HG03521 (cell line): ENCODE measurements around the gene WDR4.
"Not testable (repeated sequence)": the region's sequence is repeated elsewhere in the genome, so short reads cannot be mapped to it uniquely, and the experiment has no call there.

Experiments
- ATAC-seq: cut with Tn5 transposase; IDR thresholded peaks from one replicate; pipeline ENCODE4 v1.9.1; 2021; ENCODE audit warnings: mild to moderate bottlenecking, moderate library complexity; ENCODE audit not compliant: unreplicated experiment

Gene WDR4

DNA sequence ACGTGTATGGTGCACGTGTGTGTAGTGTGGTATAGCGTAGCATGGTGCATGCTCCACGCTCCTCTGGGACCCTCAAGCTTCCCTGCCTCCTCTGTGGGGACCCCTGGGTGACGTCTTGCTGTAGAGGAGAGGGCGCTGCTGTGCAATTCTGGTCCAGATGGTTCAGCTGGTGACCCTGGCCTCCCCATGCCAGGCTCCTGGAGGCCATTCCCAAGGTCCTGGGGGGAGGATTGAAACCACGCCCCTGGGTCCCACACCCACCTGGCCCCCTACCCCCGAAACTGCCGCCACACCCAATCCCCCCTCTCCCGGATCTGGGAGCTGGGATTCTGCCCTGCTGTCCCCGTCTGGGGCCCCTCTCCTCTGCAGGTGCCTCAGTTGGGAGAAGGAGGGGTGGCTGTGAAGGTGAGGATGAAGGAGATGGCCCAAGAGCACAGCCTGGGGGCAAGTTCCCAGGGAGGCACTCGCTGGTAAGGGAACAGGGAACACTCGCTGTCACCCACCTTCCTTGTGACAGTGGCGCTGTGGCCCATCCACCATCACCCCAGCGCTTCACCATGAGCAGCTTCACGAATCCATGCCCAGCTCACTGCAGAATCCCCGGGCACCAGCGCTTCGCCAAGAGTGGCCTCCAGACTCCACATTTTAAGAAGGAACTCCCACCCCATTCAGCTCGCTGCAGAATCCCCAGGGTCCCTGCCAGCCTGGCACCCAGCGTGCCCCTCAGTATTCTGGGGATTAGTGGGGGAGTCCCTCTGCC, 38.0 kb downstream of the WDR4 start:
- ATAC-seq = no peak

DNA sequence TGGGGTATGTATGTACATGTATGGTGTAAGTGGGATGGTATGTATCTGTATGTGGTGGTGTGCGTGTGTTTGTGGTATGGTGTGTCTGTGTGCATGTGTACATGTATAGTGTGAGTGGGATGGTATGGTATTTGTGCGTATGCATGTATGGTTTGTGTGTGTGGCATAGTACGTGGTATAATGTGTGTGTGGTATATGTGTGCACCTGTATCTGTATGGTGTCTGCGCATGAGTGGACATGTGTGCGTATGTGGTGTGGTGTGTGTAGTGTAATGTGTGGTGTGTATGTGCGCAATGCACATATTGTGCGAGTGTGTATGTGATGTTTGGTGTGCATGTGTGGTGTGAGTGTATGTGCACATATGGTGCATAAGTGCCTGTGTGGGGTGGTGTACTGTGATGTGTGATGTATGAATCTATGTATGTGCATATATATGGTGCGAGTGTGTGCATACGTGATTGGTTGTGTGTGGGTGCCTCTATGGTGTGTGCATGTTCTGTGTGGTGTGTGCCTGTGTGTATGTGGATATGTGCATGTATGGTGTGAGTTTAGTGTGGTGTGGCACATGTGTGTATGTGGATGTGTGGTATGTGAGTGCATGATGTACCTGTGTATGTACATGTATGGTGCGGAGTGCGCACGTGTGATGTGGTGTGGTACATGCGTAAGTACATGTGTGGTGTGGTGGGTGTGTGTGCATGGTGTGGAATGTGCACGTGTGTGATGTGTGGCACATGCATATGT, 38.8 kb downstream of the WDR4 start:
- no peak for ATAC-seq

DNA sequence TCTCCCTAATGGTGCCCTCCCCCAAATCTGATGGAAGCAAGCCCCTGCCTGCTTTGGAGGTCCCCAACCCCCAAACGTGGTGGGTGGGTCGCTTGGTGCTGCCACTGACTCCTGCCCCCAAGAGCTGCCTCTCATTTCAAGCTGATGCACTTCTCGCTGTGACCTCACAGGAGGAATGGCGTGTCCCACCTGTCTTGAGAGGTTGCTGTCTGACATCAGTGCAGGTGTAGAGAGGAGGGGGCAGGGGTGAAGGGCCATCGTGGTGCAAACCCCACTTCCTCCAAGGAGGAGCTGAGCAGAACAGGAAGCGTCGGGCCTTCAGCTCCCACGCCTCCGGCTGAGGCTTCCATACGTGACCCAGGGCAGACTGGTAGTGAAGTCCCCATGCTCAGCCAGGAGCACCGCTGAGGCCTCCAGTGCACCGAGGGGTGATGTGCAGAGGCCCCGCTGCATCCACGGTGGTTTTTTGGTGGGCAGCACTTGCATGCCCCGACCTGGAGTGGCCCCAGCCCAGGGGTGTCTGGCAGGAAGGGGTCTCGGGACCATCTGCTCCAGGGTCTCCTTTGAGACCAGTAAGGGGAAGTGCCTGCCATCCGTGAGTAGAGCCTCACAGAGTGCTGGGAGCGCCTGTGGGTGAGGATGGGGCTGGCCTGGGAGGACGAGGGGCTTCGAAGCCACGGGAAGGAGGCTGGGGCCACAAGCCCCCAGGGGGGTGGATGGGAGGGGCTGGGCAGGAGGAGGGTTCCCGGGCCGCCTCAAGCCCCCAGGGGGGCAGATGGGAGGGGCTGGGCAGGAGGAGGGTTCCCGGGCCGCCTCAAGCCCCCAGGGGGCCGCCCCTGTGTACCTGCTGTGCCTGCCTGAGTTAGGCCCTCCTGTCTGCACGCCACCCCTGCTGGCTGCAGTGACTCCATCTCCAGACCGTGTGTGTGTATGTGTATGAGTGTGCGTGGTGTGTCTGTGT, 39.8 kb downstream of the WDR4 start:
- ATAC-seq = no peak

DNA sequence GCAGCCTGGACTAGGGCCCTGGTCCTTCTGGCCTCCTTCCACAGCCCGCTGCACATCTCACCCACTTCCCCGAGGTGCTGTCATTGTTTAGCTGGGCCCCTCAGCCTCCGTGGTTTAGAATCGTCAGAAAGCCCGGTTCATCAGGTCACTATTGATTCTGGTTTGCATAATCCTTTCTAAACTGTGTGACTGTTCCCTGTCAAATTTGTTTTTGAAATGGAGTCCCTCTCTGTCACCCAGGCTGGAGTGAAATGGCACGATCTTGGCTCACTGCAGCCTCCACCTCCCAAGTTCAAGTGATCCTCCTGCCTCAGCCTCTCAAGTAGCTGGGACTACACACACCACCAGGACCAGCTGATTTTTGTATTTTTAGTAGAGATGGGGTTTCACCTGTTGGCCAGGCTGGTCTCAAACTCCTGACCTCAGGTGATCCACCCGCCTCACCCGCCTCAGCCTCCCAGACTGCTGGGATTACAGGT, 41.1 kb downstream of the WDR4 start:
- ATAC-seq = not testable (repeated sequence)

DNA sequence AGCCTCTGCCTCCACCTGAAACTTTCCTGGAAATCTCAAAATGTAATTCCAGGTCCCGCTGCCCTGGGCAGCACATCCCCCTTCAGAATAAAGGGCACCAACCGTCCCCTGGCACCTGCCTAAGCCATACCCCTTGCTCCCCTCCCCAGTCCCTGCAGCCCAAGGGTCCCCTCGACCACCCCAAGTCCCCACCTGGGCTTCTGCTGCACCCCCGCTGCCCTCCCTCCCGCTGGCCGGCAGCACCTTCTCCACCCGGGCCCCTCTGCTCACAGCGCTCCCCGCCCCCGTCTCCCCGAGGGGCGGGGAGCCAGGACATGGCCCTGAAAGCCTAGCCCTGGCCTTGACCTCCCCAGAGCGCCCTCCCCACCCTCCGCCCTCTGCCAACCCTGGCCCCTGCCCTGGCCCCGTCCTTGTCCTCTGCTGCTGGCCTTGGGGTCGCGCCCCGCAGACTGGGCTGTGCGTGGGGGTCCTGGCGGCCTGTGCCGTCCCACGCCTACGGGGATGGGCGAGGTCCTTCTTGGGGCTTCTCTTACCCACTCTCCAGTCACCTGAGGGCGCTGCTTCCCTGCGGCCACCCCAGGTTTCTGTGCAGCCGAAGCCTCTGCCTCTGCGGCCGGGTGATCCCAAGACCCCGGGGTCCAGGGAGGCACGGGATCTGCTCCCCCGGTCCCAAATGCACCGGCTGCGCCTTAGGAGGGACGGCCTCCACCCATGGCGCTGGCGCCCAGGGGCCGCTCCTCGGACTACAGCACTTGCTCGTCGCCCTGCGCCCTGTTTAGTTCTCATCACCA, 41.7 kb downstream of the WDR4 start:
- no peak for ATAC-seq

DNA sequence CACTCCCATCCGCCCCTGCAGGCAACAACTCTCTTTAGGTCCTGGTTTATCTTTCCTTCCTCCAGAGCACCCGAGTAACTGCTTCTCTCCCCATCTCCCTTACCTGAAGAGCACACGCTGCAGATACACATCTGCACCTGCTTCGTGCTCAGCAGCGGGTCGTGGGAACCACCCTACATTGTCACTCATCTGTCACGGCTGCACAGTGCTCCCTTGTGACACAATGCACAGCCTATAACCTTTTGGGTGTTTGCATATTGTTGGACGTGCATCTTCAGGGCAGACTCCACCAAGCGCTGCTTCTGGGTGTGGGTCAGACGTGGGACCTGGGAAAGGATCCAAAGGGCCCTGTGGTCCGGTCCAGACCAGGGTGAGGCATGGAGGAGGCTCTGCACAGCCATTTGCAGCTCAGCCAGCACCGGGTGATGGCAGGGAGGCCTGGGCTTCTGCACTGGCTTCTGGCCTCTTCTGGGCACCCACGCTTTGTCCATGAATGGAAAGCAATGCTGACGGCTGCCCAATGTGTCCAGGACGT, 42.5 kb downstream of the WDR4 start:
- ATAC-seq = no peak

DNA sequence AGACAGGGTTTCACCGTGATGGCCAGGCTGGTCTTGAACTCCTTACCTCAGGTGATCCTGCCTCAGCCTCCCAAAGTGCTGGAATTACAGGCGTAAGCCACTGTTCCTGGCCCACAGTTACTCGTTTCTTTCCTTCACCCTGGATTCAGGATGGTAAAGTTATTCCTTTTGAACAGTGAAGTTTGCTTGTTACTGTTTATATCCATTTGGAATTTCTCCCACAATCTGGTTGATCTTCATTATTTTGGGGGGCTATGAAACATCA, 43.0 kb downstream of the WDR4 start:
- ATAC-seq = no peak

DNA sequence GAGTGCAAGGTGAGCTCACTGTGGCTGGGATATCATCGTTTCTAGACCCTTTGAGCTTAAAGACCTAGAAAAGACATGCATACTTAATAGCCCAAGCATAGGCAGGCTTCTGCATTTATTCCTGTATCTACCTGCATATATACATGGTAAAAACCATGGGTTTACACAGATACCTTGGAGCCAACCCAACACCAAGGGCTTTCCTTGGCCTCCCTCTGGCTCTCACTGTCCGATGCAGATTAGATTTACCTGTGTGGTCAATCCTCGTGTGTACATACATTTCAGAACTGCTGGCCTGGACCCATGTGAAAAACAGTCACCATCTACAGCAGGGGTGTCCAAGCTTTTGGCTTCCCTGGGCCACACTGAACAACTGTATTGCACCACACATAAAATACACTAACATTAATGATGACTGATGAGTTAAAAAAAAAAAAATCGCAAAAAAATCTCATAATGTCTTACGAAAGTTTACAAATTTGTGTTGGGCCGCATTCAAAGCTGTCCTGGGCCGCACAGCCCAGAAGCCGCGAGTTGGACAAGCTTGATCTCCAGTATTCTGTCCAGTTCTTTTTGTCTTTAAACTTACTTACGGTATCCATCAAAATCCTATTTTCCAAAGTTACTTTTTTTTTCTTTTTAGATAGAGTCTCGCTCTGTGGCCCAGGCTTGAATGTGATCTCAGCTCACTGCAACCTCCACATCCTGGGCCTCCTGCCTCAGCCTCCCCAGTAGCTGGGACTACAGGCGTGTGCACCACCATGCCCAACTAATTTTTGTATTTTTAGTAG, 43.5 kb downstream of the WDR4 start:
- no peak for ATAC-seq

DNA sequence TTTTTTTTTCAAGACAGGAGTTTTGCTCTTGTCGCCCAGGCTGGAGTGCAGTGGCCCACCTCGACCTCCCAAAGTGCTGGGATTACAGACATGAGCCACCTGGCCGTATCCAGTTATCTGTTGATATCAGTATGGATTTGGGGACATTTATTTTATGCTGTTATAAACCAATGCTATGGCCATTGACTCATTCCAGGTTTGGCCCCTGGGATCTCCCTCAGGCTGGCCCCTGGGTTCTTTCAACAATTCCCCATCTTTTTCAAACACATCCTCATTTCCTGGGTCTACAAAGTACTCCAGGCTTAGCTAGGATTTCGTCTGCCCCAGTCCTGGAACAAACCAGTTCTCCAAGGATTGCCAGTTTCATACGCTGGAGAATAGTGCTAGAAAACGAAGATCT, 44.1 kb downstream of the WDR4 start:
- no peak for ATAC-seq

DNA sequence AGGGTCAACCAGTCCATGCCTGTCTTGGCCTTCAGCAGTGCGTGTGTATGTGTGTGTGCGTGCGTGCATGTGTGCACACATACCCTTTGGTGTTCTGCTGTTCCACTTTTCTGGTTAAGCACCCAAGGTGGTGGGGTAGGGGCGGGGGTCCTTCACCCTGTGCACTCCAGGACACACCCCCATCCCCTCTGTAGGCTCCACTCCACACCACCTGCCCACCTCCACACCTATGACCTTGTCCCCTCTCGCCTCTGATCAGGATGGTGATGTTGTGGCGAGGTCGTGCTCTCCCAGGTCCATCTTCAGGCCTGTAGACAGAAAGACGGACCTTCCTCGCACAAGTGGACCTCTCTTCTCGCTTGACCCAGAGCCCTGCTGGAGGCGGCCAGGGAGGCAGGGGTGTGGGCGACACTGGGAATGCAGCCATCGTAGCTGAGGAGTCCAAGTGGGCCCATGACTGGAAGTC, 44.6 kb downstream of the WDR4 start:
- no peak for ATAC-seq

DNA sequence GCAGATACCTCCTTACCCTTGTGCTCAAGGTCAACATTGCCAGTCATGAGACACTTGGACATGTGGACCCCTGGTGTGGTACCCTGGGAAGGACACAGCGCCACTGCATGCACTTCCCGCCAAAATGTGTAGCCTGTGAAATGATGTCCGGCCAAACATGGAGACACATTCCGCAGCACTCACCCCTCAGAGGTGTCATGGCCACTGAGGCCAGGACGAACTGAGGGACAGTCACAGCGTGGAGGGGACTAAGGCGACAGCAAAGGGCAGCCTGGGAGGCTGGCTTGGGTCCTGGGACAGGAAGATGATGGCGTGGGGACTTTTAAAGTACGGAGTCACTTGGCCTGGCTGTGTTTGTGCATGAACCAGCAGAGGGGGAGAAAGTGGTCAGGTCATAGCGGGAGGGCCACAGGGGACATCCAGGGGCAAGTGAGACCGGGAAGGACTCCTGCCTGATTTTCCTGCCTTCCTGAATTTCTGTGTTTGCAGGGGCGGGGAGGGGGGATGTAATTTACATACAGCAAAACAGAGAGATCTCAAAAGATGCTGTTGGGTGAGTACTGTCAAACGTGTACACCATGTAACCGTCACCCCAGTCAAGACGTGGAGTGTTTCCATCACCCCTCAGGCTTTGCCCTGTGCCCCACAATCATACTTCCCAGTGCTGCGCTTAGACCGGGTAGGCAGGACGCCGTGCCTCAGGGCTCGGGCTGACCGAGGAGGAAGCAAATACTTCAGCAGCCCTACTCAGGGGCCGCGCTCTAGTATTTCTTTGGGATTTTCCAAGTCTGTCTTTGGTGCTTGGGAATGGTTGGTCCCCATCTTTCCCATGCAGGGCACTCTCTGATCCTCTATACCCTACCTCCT, 45.2 kb downstream of the WDR4 start:
- ATAC-seq = no peak

DNA sequence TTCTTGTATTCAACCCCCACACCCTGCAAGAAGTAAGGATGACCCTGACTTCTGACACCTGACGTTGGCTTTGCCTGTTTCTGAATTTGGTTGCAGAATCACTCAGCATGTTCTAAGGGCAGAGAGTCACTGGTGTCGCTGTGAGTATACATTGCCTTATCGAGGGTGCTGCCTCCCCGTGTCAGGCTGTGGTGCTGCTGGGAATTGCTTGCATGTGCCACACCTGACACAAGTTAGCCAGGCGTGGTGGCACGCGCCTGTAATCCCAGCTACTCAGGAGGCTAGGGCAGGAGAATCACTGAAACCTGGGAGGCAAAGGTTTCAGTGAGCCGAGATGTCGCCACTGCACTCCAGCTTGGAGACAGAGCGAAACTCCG, 45.9 kb downstream of the WDR4 start:
- no peak for ATAC-seq

DNA sequence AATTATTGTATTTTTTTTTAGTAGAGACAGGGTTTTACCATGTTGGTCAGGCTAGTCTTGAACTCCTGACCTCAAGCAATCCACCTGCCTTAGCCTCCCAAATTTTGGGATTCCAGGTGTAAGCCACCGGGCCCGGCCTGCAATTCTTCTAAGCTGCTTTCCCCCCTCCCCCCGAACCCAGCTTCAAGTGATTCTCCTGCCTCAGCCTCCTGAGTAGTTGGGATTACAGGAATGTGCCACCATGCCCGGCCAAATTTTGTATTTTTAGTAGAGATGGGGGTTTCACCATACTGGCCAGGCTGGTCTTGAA, 47.1 kb downstream of the WDR4 start:
- ATAC-seq = not testable (repeated sequence)

DNA sequence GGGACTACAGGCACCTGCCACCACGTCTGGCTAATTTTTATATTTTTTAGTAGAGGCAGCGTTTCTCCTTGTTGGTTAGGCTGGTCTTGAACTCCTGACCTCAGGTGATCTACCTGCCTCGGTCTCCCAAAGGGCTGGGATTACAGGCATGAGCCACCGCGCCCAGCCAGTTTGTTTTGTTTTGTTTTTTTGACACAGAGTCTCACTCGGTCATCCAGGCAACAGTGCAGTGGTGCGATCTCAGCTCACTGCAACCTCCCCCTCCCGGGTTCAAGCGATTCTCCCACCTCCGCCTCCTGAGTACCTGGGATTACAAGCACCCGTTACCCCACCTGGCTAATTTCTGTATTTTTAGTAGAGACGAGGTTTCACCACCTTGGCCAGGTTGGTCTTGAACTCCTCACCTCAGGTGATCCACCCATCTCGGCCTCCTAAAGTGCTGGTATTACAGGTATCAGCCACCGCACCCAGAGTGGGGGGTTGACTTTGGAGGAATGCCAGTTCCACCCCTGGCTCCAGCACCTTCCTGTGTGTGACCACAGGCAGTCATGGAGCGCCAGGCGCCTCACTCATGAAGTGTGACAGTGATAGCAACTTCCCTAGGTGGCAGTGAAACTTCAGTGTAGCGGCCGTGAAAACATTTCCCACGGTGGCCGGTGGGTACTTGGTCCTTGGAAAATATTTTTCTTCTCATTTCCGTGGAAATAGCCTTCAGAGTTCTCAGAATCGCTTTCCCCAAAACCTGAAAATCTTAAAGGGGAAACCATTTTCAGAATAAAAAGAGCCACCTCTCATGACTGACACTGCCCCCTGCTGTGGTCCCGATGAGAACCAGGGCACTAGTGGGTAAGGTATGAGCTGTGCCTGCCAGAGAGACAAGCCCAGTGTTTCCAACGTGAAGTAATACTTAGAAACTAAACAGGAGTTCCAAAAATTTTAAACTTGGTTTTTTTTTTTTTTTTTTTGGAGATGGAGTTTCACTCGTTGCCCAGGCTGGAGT, 48.6 kb downstream of the WDR4 start:
- no peak for ATAC-seq

DNA sequence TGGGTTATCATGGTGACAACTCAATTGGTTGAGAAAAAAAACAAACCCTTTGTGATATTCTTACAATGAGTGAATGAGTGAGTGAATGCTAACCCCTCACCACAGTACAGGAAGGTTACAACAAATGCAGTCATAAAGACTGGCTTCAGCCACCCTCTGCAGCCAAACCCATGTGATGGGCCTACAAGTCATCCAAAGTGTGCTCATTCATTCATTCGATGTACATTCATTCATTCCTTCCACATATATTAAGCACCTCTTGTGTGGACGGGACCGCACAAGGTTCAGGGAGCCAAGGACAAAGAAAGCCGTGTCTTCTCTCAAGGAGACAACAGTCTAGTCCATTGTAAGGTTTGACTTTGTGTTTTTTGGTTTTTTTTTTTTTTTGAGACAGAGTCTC, 49.4 kb downstream of the WDR4 start:
- ATAC-seq = no peak

DNA sequence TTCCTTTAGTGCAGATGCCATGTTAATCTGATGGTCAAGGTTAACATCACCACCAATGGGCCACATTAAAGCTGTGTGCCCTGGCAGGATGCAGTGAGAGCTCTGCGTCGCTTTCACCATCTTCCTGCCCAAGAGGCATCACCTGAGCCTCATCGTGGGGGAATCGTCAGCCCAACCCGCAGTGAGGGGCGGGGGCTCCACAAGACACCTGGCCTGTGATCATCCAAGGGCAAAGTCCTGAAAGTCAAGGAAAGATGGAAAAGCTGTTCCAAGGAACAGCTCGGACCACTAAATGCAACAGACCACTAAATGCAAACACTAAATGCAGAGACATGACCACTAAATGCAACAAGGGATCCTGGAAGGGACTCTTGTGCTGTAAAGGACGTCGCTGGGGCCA, 49.9 kb downstream of the WDR4 start:
- no peak for ATAC-seq

DNA sequence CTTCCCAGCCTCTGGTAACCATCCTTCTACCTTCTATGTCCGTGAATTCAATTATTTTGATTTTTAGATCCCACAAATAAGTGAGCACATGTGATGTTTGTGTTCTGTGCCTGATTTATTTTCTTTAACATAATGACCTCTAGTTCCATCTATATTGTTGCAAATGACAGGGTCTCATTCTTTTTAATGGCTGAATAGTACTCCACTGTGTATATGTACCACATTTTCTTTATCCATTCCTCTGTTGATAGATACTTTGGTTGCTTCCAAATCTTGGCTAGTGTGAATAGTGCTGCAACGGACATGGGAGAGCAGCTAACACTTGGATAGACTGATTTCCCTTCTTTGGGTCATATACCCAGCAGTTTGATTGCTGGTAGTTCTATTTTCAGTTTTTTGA, 51.8 kb downstream of the WDR4 start:
- no peak for ATAC-seq
